GDM1 (cell line): ENCODE results near the gene PELI2.

Experiments used
- DNase-seq: peaks from one replicate; lab custom pipeline; 2025; lab: John Stamatoyannopoulos, UW

PELI2 gene

DNA sequence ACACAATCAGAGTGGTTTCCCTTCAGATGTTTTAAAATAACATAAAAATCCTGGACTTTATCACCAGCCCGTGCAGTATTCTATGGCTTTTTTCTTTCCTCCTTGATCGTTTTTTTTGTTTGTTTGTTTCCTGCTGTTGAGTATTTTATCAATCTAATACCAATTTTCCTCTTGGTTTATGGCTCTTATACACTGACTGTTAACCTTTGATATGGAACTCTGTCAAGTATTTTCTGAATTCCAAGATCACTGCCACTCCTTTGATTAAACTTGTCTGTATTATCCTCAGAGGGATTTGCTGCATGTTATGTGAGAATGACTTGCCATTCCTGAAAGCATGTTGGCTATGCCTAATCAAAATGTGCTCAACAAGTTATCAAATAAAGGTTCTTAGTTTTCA, 88.4 kb downstream of the PELI2 start:
- DNase-seq = no peak

DNA sequence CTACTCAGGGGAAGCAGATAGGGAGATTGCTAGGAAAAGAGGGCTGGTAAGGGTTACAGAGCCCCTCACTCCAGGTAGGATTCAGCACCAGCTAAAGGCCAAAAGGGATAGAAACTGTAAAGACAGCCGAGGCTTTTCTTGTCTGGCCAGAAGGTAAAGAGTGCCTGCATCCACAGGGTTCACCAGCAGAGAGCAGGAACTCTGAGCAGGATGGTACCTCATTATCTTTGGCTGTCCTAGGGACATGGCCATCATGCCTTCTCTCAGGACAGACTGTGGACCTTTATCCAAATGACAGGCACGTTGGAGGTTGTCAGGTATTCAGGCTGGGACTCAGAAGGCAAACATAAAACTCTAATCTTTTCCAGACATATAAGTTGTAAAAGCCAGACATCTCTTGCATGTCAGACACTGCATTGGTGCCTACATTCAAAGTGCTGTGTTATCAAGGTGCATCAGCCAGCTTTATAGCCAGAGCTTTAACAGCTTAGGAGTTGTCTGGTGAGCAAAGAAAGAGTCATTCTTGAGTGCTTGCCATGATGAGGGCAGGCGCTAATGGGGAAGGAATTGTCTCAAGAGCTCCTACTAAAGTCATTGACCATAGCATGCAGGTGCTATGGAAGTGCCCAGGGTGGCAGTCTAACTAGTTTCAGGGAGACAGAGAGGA, 89.5 kb downstream of the PELI2 start:
- no peak for DNase-seq

DNA sequence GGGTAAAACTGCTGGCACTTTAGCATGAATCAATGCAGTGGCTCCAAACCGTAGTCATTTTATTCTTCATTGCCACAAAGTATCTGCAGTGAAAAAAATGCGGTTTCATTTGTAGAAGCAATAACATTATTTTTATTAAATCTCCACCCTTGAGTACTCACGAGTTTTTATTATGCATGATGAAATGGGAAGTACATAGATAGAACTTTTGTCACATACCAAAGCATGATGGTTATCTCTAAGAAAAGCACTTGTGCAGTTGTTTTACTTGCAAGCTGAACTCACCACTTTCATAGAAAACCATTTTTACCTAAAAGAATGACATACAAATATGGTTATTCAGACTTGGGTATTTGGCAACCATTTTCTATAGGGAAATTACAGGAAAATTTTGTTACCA, 90.3 kb downstream of the PELI2 start:
- no peak for DNase-seq

DNA sequence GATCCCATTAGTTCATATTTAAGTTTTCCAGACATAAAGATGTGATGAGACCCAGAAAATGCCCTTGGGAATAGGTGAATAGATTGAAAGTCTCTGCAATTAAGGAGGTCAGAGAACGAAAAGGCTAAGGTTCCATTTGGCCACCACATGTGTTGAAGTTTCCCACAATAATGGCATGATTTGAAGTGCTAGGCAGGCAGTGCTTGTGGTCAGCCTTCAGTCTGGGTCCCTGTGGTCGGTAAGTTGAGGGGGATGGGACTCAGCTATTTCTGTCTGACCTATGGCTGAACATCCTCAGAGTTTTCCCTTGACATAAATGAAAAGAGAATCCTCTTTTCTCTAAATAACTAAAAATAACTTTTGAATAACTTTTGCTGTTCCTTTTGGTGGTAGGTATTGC, 92.4 kb downstream of the PELI2 start:
- no peak for DNase-seq

DNA sequence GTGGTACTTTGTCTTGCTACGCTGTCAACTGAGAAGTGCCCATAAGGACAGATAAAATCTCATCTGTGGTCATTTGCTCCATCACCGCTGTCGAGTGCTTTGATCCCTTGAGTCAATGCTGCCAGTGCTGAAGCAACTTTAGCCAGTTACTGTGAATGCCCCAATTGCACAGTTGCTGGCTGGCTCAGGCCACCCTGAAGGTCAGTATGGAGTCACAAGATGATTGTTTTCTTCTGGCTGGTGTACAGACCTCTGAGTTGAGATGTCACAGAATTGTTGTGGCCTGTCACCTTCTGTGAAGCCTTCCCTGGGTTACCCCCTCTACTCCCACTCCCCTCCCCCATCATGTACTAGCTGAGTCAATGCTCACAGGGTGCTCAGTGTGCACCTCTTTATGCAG, 92.9 kb downstream of the PELI2 start:
- DNase-seq = no peak

DNA sequence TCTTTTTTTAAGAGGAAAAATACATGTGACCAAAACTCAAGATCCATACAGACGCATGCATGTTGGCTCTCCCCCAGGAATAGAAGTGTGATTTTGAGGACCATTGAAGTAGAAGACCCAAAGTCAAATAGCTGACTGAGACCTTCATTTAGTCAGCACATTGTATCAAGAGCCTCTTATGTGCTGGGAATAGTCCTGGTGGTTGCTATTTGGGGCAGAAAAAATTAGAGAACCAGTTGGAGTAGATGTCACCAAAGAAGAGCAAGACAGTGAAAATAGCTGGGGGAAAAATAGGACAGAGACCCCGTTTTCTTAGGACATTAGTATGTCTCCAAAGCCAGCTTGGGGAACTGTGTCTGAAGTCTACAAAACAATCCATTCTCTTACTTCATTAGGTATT, 93.6 kb downstream of the PELI2 start:
- no peak for DNase-seq

DNA sequence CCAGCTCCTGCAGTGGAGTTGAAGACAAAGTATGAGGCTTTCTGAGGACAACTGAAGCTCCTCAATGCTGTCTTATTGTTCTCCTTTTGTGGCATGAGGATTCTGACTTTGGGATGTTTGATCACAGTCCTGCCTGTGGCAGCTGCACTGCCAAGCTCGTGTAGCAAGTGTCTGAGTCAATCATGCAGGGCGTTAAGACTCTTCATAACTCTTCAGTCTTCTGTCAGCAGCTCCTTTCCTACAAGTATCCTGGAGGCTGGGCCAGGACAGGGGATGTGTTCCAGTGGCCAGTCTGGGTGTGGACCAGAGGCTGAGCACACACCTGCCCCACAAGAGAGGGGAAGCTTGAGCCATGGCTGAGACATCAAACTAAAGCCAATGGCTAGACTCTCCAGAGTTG, 94.3 kb downstream of the PELI2 start:
- DNase-seq = no peak

DNA sequence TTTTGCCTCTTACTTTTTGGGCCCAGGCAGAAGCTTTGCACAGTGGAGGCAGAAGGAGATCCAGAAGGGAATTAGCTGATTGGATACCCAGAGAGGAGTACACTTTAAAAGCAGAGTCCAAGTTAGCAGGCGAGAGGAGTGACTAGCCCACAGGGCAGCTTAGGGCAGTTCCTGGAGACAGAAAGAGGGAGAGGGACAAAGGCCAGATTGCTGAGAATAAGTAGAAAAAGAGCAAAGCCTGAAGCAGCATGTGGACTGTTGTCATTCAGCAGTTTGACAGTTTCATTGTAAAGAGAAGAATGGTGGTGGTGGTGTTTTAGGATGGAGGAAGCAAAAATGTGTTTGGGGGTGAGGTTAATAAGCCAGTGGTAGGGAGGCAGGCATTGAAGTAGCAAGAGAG, 95.1 kb downstream of the PELI2 start:
- no peak for DNase-seq

DNA sequence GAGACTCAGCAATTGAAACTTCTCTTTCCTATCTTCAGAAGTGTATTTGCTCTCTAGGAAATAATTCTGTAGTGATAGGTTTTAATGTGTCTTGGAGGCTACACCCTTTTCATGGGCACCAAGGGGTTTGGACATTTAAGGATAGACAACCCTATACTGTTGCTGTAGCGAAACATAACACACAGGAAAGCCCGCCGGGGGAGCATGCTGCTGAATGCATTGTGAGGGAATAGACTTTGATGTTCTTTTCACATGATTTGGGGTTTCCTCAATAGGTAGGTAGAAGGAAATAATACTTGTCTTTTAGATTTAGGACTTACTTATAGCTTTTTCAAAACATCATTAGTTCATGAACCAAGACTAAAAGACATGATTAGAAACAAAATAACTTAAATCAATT, 97.0 kb downstream of the PELI2 start:
- no peak for DNase-seq

DNA sequence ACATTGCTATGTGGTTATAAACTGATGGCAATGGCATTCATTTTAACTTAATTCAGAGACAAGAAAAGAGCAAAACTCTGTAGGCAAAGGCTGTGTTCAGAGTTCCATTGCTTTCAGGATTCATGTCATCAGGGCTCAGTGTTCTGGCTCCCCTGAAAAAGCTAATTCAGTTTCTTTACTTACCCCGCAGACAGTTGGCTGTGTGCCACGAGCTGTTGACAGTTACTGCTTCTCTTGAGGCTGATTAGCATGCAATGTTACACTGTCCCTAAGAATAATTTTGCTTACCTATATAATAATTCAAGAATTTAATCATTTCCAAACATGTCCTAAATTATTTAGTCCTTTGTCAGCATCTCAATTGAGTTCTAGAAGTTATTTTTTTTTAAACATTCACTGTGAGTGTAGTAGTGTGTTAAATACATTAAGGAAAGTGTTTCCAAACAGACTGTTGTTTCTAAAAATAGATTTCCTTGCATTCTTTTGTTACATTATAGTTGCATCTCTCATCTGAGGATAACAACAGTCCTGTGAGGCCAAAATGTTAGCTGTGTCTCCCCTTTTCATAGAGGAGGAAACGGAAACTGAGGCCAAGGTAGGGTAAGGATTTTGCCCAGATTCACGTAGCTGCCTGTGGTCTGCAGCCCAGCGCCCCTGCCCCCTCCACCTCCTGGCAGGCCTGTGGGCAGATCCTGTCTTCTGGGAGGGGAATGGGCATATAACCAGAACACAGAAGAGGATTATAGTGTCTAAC, 98.6 kb downstream of the PELI2 start:
- no peak for DNase-seq

DNA sequence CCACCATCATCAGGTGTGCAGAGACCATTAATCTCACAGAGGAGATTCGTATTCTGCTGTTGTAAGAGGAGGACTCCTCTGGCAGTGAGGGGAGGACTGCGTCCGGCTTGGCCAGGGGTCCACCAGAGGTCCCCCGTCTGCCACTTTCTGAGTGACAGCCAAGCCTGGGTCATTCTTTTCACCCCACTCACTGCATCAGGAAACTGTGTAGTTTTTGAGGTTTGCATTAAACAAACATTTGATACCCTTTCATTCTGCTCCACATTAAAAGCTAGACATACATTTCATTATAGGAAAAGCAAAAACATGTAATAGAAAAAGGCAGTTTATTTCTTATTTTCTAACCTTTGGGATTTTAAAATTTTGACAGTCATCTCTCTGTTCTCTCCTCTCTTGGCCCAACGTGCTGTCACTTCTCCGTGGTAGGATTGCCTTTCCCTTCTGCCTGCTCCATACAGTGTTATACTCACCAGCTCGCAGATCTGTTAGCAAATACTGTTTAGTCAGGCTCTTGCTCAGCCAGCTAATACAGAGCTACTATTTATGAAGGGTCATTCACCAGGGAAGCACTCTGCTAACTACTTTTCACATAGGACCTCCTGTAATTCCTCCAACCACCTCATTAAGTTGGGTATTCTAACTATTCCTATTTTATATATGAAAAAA, 99.3 kb downstream of the PELI2 start:
- DNase-seq = no peak

DNA sequence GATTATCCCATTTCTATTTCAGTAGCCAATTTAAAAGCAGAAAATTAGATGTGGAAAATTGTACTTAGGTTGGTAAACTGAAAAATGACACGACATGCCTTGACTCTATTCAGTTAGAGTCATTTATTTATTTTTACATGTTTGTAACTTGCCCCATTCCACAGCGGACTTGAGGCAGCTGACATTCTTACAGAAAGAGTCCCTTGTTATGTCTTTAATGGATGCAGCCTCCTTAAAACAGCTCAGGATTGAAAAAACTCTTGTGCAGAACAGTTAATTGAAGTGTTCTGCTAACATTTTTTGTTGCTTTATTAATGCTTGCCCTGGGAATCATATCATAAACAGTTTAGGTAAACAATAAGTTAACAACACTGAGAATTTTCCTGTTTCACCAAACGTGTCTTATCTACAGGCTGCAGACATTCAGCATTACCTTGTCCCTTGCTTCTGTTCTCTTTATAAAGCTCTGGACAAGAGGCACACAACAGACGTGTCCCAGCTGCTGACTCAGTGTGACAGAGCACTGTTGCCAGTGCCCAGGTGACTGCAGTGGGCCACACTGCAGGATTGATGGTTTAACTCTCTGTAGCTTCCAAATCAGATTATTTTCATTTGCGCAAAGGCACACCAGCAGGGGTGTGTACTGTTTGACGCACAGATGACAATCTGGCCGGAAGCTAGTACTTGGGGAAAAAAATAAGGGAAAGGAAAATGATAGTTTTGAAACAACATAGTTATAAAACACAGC, 101.6 kb downstream of the PELI2 start:
- no peak for DNase-seq

DNA sequence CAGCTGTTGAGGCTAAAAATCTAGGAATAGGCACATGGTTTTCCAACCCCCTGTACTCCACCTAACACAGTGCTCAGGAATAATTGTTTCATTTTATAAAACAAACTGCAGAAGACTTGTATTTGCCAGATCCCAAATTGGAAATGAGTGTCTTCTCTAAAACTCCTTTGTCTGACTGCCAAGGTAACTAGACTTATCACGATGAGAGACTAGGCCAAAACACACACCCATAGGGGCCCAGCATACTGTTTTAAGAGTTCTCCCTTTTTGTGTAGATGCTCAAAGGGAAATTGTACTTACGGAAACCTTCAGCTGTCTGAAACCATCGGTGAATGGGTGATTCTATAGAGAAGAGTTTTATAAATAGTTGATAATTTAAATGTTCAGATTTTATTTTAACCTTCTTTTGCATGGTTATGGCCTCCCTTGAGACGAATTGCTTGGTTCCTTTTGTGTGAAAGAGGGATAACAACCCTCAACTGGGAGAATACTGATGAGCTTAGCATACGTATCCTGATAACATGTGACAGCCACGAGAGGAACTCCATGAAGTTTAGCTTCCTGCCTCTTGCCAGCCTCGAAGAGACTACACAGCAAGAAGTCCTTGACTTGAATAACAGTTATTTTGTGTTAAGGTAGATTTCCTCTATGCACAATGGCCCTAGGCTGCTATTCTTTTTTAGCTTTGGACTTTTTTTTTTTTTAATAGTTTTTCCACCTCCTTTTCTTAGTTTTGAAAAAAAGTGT, 103.3 kb downstream of the PELI2 start:
- no peak for DNase-seq

DNA sequence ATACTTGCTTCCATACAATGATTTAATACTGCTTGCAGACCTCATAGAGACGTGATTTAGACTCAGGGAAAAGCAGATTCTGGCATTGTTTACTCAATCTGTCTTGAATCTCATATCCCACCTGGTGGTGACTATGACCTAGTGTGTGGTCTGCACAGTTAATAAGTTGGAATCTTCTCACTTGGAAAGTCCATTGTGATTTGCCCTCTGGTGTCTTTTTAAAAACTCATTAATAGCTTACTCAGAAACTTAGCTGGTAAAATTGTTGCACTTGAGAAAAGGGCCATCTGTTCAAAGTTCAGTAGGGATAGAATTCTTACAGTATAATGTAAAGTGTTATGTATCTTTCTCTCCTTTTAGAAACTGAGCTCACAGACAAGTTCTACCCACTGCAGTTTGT, 106.0 kb downstream of the PELI2 start:
- no peak for DNase-seq

DNA sequence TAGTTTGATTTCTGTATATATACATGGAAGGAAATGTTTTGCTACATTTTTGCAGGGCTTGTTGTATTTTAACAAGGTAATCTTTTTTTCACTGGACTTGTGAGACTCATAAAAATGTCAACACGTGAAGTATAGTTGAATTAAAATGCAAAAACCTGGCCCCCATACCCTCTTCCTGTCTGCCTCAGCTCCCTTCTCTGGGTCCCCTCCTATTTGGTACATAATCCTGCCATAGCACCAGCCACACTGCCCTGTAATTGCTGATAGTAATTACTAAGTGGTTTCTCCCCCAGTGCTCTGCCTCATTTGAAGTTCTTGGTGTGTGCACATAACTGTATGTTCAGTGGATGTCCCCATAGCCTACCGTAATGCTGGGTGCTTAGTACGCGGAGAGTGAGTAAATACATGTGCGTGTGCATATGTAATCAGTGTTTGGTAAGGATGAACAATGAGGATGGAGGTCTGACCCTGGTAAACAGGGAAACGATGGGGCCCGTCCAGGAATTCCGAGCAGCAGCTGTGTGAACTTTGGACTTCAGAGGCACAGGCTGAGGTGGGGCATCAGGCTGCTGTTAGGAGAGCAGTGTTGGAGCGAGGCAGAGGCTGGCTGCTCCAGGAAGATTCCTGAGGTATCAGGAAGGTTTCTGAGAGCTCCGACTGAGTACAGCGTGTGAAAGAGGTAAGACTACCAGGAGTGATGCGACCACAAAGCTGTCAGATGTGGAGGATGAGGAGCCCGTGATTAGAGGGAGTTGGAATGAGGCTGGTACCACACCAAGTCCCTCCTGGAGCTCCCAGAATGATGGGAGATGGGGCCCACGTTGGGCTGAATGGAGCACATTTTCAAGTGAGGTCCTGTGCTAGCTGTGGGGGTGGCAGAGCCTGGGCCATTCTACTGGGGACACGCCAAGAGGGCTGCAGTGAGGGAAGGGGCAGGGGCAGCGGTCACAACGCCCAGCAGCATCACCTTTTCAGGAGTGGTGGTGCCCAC, 106.8 kb downstream of the PELI2 start:
- DNase-seq = no peak

DNA sequence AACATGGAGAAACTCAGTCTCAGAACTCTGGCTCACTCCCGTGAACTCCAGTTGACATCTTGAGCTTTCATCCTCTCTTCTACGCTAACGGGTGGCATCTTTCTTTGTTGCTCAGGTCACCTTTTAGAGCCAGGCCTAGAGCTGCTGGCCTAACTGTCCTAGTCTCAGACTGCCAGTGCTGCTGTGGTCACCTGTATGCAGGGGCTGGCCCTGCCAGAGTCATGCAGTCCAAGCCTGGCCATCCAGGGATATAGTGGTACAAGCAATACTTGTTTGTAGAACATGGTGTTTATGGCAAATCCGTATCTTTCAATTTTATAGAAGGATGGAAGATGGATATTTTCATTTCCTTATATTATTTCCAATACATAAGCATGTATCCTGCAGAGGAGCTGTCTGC, 117.2 kb downstream of the PELI2 start:
- no peak for DNase-seq

DNA sequence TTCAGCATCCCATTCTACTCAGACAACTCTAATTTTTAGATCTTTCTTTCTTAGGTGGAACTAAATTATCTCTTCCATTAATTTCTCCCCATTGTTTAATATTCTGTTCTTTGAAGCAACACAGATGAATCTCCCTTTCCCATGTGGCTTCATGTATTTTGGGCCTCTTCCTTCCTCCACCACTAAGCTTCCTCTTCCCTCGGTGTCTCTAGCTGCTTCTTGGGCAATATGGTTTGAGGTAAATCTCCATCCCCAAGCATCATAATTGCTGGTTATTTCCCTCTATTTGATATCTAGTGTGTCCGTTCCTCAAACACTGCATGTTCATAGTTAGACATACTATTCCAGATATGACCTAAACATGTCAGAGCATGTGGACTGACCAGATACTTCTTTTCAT, 119.2 kb downstream of the PELI2 start:
- DNase-seq = no peak

DNA sequence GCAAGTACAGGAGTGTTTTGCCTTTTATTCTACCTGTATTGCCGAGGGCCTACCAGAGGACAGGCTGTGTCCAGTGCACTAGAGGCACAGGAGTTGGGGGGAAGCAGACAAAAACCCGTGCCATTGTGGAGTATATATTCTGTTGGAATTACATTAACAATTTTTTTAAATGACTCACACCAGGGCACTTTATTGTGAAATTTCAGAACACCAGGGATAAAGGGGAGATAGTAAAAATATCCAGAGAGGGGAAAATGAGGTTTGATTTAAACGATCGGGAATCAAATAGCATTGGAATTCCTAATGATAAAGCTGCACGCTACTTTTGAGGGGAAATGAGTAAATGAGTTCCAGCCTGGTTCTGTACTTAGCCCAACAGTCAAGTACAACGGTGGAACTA, 123.2 kb downstream of the PELI2 start:
- no peak for DNase-seq

DNA sequence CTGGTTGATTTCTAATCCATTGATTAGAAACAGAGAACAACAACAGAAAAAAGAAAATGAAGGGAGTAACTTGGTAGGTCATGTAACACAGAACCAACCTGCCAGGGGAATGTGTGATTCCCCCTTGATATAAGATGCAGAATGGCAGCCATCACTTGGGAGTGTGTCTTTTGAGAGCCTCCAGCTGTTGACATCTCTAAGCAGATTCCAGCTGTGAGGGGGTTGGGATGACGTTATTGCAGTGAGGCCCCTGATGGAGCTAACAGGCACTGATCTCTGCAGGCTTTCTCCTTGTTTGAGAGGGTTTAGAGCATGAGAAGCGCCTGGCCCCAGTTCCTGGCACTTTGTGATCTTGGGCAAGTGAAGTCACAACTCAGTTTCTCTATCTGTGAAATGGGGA, 124.9 kb downstream of the PELI2 start:
- DNase-seq = no peak

DNA sequence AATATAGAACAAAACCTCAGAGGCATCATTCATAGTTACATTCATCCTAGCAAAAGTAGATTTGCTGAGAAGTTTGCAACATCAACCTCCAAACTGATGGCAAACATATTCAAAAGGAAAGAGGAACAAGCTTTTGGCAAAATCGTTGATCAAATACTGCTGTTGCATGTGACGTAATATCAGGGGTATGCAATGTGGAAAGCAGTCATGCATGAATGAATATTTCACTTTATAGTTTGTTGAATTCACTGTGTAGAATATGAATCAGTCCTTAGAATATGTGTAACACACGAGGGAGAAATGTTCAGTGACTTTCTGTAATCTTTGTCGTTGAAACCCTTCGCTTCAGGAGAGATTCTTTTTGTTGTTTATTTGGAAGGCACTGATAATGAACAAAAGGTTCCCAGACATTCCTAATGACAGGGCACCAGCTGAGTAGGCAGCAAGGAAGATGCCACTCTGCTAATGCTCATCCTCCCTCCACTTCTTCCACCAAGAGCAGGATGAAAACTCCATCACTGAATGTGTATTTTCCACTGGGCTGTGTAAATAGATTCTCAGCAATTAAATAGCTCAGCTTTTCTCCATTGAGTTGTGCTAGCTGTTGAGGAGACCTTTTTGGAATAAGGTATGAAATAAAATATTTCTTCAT, 126.1 kb downstream of the PELI2 start:
- DNase-seq = no peak
